ENCODE measurements around the gene FUBP1.

FUBP1 gene

DNA sequence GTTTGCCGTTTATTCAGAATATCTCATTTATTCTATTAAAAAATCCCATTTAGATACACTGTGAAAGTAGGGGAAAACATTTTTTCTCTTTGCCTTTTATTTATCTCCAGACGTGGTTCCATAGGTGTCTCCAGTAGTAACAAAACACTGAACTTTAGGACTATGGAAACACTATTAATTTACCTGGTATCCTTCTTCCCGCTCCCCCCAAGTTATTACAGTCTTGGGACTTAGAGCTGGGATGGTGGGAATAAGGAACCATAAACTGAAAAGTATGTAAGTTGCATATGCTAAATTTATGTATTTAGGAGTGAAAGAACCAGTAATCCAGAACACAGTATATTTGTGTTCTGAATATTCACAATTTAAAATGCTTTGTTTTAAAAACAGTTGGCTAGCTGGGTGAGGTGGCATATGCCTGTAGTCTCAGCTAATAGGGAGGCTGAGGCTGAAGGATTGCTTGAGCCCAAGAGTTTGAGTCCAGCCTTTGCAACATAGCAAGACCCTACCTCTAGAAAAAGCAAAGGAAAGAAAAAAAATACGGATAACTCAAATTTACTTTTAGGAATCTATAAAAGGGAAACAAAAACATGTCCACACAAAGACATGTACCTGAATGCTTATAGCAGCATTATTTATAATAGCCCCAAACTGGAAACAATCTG, 28.9 kb upstream of the FUBP1 start:
- H3K79me2 ChIP-seq (ENCODE audit: control insufficient read depth, low read length) = peaks cover 23% of the 10 kb centered on the region

DNA sequence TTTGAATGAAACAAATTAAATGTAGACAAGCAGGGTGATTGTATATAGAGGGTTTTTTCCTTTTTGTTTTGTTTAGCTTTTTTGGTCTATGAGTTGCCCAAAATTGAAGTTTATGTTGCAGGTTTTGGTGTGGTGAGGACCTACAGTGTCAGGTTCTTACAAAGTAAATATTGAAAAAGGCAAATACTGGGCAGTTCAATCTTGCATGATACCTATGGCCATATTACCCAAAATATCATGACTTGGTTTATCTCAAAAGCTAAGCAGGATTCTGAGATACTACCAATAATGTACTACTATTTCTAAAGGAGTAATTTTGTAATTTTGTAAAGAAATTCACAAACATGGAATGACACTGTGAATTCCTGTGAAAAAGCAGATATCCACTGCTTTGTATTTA, 27.6 kb upstream of the FUBP1 start:
- Histone ChIP-seq H3F3A (ENCODE audit: control insufficient read depth, insufficient read depth) (peaks cover 27% of the 10 kb centered on the region), H3K27me3 (ENCODE audit: control insufficient read depth, low read length) (no peaks in the 10 kb centered on the region), H3K4me3 (ENCODE audit: low read length) (peak overlapping the region; percentile 88), H4K20me1 (ENCODE audit: control insufficient read depth, insufficient read depth, low read depth, low read length) (no peaks in the 10 kb centered on the region), H3K9me3 (ENCODE audit: control insufficient read depth, insufficient read depth, low read length) (no peaks in the 10 kb centered on the region), H3K36me3 (ENCODE audit: control insufficient read depth, low read length) (no peaks in the 10 kb centered on the region), H3K4me2 (ENCODE audit: low read length) (peak overlapping the region; percentile 77), H3K9me2 (replicated peaks; ENCODE audit: control insufficient read depth, low read length) (no peaks in the 10 kb centered on the region), H3K79me2 (ENCODE audit: control insufficient read depth, low read length) (peaks cover 23% of the 10 kb centered on the region), H3K27ac (ENCODE audit: low read depth, low read length) (no peak overlapping the region), H3K4me1 (ENCODE audit: control insufficient read depth, low read length) (peaks cover 31% of the 10 kb centered on the region)
- TF ChIP-seq EZH2phosphoT487 (IDR thresholded peaks at IDR 0.05; ENCODE audit: borderline replicate concordance, low read length) = no peak
- TF ChIP-seq, protein P1, sequence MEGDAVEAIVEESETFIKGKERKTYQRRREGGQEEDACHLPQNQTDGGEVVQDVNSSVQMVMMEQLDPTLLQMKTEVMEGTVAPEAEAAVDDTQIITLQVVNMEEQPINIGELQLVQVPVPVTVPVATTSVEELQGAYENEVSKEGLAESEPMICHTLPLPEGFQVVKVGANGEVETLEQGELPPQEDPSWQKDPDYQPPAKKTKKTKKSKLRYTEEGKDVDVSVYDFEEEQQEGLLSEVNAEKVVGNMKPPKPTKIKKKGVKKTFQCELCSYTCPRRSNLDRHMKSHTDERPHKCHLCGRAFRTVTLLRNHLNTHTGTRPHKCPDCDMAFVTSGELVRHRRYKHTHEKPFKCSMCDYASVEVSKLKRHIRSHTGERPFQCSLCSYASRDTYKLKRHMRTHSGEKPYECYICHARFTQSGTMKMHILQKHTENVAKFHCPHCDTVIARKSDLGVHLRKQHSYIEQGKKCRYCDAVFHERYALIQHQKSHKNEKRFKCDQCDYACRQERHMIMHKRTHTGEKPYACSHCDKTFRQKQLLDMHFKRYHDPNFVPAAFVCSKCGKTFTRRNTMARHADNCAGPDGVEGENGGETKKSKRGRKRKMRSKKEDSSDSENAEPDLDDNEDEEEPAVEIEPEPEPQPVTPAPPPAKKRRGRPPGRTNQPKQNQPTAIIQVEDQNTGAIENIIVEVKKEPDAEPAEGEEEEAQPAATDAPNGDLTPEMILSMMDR (IDR thresholded peaks at IDR 0.05; ENCODE audit: low read depth, low read length, poor library complexity, severe bottlenecking) = no peak

More for the DNA sequence above, 28.9 kb upstream of the FUBP1 start:
- H3K9me2 ChIP-seq (replicated peaks; ENCODE audit: control insufficient read depth, low read length) = no peaks in the 10 kb centered on the region
- H3K4me3 ChIP-seq (ENCODE audit: low read length) = no peak overlapping the region
- no peaks in the 10 kb centered on the region for H3K27me3 ChIP-seq (ENCODE audit: control insufficient read depth, low read length)
- no peak for TF ChIP-seq EZH2phosphoT487 (IDR thresholded peaks at IDR 0.05; ENCODE audit: borderline replicate concordance, low read length)
- TF ChIP-seq, protein P1 (IDR thresholded peaks at IDR 0.05; ENCODE audit: low read depth, low read length, poor library complexity, severe bottlenecking) = no peak
- H3K27ac ChIP-seq (ENCODE audit: low read depth, low read length) = no peak overlapping the region
- H3K9me3 ChIP-seq (ENCODE audit: control insufficient read depth, insufficient read depth, low read length) = no peaks in the 10 kb centered on the region
- H3K4me1 ChIP-seq (ENCODE audit: control insufficient read depth, low read length) = peaks cover 28% of the 10 kb centered on the region
- peaks cover 17% of the 10 kb centered on the region for H3F3A ChIP-seq (ENCODE audit: control insufficient read depth, insufficient read depth)
- no peaks in the 10 kb centered on the region for H4K20me1 ChIP-seq (ENCODE audit: control insufficient read depth, insufficient read depth, low read depth, low read length)
- H3K4me2 ChIP-seq (ENCODE audit: low read length) = no peak overlapping the region
- no peaks in the 10 kb centered on the region for H3K36me3 ChIP-seq (ENCODE audit: control insufficient read depth, low read length)

DNA sequence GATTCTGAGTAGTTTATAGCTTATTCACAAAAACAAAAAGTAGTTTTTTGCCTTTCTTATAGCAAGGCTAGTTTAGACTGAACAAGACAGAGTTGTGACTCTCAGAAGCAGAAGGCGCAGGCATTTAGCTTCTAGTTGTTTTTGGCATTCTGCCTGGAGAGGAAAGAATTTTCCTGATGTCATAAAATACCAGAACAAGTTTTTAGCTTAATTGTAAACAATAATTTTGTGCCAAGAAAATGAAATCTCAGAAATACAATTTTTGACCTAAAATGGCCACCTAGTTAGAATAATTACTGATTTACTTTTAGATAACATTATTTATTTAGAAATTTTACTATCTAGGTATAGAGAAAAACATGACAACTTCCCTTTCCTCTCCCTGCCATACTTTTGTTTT, 26.9 kb upstream of the FUBP1 start:
- H3K36me3 ChIP-seq (ENCODE audit: control insufficient read depth, low read length) = no peaks in the 10 kb centered on the region
- no peaks in the 10 kb centered on the region for H3K9me3 ChIP-seq (ENCODE audit: control insufficient read depth, insufficient read depth, low read length)
- H3K4me1 ChIP-seq (ENCODE audit: control insufficient read depth, low read length) = peaks cover 31% of the 10 kb centered on the region
- H3K79me2 ChIP-seq (ENCODE audit: control insufficient read depth, low read length) = peaks cover 23% of the 10 kb centered on the region
- H3K27ac ChIP-seq (ENCODE audit: low read depth, low read length) = no peak overlapping the region
- peak overlapping the region; percentile 77 for H3K4me2 ChIP-seq (ENCODE audit: low read length)
- peak overlapping the region; percentile 88 for H3K4me3 ChIP-seq (ENCODE audit: low read length)
- TF ChIP-seq EZH2phosphoT487 (IDR thresholded peaks at IDR 0.05; ENCODE audit: borderline replicate concordance, low read length) = no peak
- TF ChIP-seq, protein P1 (IDR thresholded peaks at IDR 0.05; ENCODE audit: low read depth, low read length, poor library complexity, severe bottlenecking) = no peak
- H3K27me3 ChIP-seq (ENCODE audit: control insufficient read depth, low read length) = no peaks in the 10 kb centered on the region
- no peaks in the 10 kb centered on the region for H3K9me2 ChIP-seq (replicated peaks; ENCODE audit: control insufficient read depth, low read length)
- peaks cover 33% of the 10 kb centered on the region for H3F3A ChIP-seq (ENCODE audit: control insufficient read depth, insufficient read depth)
- H4K20me1 ChIP-seq (ENCODE audit: control insufficient read depth, insufficient read depth, low read depth, low read length) = no peaks in the 10 kb centered on the region
